ENCODE measurements around the gene PLXDC2.
"Not testable (repeated sequence)": the region's sequence is repeated elsewhere in the genome, so short reads cannot be mapped to it uniquely, and the experiment has no call there.

PLXDC2 gene

GRCh38 chr10:19816411-19817230, at the start of gene PLXDC2:
Gene PLXDC2 (plus strand): TSS chr10:19816432.
- H3K9me2 ChIP-seq (ENCODE audit: low read depth, low read length), result no peaks in the 10 kb centered on the region
- H3K9ac ChIP-seq (ENCODE audit: low read length), result no peak within 1 kb of the TSS
- no peaks in the 10 kb centered on the region for H3K27me3 ChIP-seq (ENCODE audit: insufficient read depth, low read length)
- H3K36me3 ChIP-seq (ENCODE audit: insufficient read depth, low read length), result no peaks in the 10 kb centered on the region
- no peaks in the 10 kb centered on the region for H3K79me2 ChIP-seq (ENCODE audit: insufficient read depth, low read length)
- no peaks in the 10 kb centered on the region for H3F3A ChIP-seq (ENCODE audit: insufficient read depth, low read length)
- no peak within 1 kb of the TSS for H3K4me3 ChIP-seq (ENCODE audit: low read depth, low read length, poor library complexity, severe bottlenecking)
- no peaks in the 10 kb centered on the region for H3K4me1 ChIP-seq (ENCODE audit: insufficient read depth, low read length, severe bottlenecking)
- no peak within 1 kb of the TSS for H2AFZ ChIP-seq (ENCODE audit: low read length)
- H3K4me2 ChIP-seq (ENCODE audit: low read length), result no peak within 1 kb of the TSS
- H3K27ac ChIP-seq (ENCODE audit: low read depth, low read length, poor library complexity, severe bottlenecking), result no peak within 1 kb of the TSS
- H3K9me3 ChIP-seq (ENCODE audit: low read length), result no peaks in the 10 kb centered on the region
- TF ChIP-seq EZH2 (IDR thresholded peaks at IDR 0.05; ENCODE audit: borderline replicate concordance, low read length), result no peak
- TF ChIP-seq, protein P1, sequence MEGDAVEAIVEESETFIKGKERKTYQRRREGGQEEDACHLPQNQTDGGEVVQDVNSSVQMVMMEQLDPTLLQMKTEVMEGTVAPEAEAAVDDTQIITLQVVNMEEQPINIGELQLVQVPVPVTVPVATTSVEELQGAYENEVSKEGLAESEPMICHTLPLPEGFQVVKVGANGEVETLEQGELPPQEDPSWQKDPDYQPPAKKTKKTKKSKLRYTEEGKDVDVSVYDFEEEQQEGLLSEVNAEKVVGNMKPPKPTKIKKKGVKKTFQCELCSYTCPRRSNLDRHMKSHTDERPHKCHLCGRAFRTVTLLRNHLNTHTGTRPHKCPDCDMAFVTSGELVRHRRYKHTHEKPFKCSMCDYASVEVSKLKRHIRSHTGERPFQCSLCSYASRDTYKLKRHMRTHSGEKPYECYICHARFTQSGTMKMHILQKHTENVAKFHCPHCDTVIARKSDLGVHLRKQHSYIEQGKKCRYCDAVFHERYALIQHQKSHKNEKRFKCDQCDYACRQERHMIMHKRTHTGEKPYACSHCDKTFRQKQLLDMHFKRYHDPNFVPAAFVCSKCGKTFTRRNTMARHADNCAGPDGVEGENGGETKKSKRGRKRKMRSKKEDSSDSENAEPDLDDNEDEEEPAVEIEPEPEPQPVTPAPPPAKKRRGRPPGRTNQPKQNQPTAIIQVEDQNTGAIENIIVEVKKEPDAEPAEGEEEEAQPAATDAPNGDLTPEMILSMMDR (IDR thresholded peaks at IDR 0.05; ENCODE audit: low read length), result no peak
- no peaks in the 10 kb centered on the region for H4K20me1 ChIP-seq (ENCODE audit: insufficient read depth, low read length)

DNA sequence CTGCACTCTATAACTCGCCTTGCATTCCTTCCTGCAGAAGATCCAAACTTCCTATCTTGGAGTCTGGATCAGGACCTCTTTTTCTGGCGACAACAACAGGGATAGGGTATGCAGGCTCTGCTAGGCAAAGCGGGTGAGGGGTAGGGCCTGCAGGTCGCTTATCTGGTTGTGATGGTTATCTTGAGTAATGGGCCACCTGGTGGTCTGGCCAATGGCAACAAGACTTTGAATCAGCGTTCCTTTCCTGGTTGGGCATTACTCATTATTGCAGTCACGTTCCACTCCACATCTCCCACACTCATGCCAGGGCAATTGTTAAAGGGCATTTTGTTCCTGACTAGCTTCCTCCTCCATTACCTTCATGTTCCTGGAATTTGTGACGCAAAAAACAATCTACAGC, 48.4 kb upstream of the PLXDC2 start:
- no peak for TF ChIP-seq EZH2 (IDR thresholded peaks at IDR 0.05; ENCODE audit: borderline replicate concordance, low read length)
- TF ChIP-seq, protein P1 (IDR thresholded peaks at IDR 0.05; ENCODE audit: low read length), result no peak
- no peaks in the 10 kb centered on the region for H3K36me3 ChIP-seq (ENCODE audit: insufficient read depth, low read length)
- H3K4me2 ChIP-seq (ENCODE audit: low read length), result no peak overlapping the region
- no peak overlapping the region for H3K27ac ChIP-seq (ENCODE audit: low read depth, low read length, poor library complexity, severe bottlenecking)
- no peaks in the 10 kb centered on the region for H3F3A ChIP-seq (ENCODE audit: insufficient read depth, low read length)
- no peaks in the 10 kb centered on the region for H3K79me2 ChIP-seq (ENCODE audit: insufficient read depth, low read length)
- no peaks in the 10 kb centered on the region for H3K4me1 ChIP-seq (ENCODE audit: insufficient read depth, low read length, severe bottlenecking)
- no peaks in the 10 kb centered on the region for H3K9me2 ChIP-seq (ENCODE audit: low read depth, low read length)
- no peak overlapping the region for H3K4me3 ChIP-seq (ENCODE audit: low read depth, low read length, poor library complexity, severe bottlenecking)
- H4K20me1 ChIP-seq (ENCODE audit: insufficient read depth, low read length), result no peaks in the 10 kb centered on the region
- no peaks in the 10 kb centered on the region for H3K27me3 ChIP-seq (ENCODE audit: insufficient read depth, low read length)
- no peak overlapping the region for H3K9ac ChIP-seq (ENCODE audit: low read length)
- no peaks in the 10 kb centered on the region for H3K9me3 ChIP-seq (ENCODE audit: low read length)
- no peak overlapping the region for H2AFZ ChIP-seq (ENCODE audit: low read length)

DNA sequence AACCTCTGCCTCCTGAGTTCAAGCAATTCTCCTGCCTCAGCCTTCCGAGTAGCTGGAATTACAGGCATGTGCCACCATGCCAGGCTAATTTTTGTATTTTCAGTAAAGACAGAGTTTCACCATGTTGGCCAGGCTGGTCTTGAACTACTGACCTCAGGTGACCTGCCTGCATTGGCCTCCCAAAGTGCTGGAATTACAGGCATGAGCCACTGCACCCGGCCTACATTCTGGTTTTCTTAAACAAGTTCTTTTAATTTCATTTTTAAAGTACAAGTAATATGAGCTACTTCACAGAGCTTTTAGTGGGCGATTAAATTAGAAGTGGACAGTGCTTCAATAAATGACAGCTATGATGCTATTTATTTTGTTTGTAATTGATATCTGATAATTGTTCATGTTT, 46.4 kb upstream of the PLXDC2 start:
- not testable (repeated sequence) for H3K27me3 ChIP-seq (ENCODE audit: insufficient read depth, low read length); H3K9me2 ChIP-seq (ENCODE audit: low read depth, low read length); H3K4me3 ChIP-seq (ENCODE audit: low read depth, low read length, poor library complexity, severe bottlenecking); H2AFZ ChIP-seq (ENCODE audit: low read length); H3K27ac ChIP-seq (ENCODE audit: low read depth, low read length, poor library complexity, severe bottlenecking); H3K9ac ChIP-seq (ENCODE audit: low read length); H3K36me3 ChIP-seq (ENCODE audit: insufficient read depth, low read length); H3F3A ChIP-seq (ENCODE audit: insufficient read depth, low read length); H3K4me2 ChIP-seq (ENCODE audit: low read length); H3K9me3 ChIP-seq (ENCODE audit: low read length); H3K79me2 ChIP-seq (ENCODE audit: insufficient read depth, low read length); H3K4me1 ChIP-seq (ENCODE audit: insufficient read depth, low read length, severe bottlenecking); H4K20me1 ChIP-seq (ENCODE audit: insufficient read depth, low read length)

- Histone ChIP-seq H3K4me3 (ENCODE audit: low read depth, low read length, poor library complexity, severe bottlenecking) (no peak overlapping the region), H3K9ac (ENCODE audit: low read length) (no peak overlapping the region), H3K36me3 (ENCODE audit: insufficient read depth, low read length) (no peaks in the 10 kb centered on the region), H2AFZ (ENCODE audit: low read length) (no peak overlapping the region), H3K9me2 (ENCODE audit: low read depth, low read length) (no peaks in the 10 kb centered on the region), H3K79me2 (ENCODE audit: insufficient read depth, low read length) (no peaks in the 10 kb centered on the region), H3K27ac (ENCODE audit: low read depth, low read length, poor library complexity, severe bottlenecking) (no peak overlapping the region), H3K9me3 (ENCODE audit: low read length) (no peaks in the 10 kb centered on the region), H3K27me3 (ENCODE audit: insufficient read depth, low read length) (no peaks in the 10 kb centered on the region), H3F3A (ENCODE audit: insufficient read depth, low read length) (no peaks in the 10 kb centered on the region), H3K4me2 (ENCODE audit: low read length) (no peak overlapping the region), H4K20me1 (ENCODE audit: insufficient read depth, low read length) (no peaks in the 10 kb centered on the region), H3K4me1 (ENCODE audit: insufficient read depth, low read length, severe bottlenecking) (no peaks in the 10 kb centered on the region)
- no peak for TF ChIP-seq EZH2 (IDR thresholded peaks at IDR 0.05; ENCODE audit: borderline replicate concordance, low read length)
- TF ChIP-seq, protein P1 (IDR thresholded peaks at IDR 0.05; ENCODE audit: low read length), result no peak
These were observed 43.3 kb upstream of the PLXDC2 start for GRCh38 chr10:19772972-19773371.
